GM18517 (cell line): ENCODE results near the gene KRT72.

Experiments
- ATAC-seq: cut with Tn5 transposase; IDR thresholded peaks from one replicate; pipeline ENCODE4 v1.9.1; 2021; ENCODE audit warnings: mild to moderate bottlenecking, moderate library complexity; ENCODE audit not compliant: unreplicated experiment

KRT72 gene

GRCh38 chr12:52581481-52581880 lies 19.8 kb downstream of the KRT72 start:
- ATAC-seq = no peak

- no peak for ATAC-seq
Observed at GRCh38 chr12:52581066-52581465, 20.2 kb downstream of the KRT72 start.

GRCh38 chr12:52580496-52580895 lies 20.8 kb downstream of the KRT72 start:
- ATAC-seq = no peak

DNA sequence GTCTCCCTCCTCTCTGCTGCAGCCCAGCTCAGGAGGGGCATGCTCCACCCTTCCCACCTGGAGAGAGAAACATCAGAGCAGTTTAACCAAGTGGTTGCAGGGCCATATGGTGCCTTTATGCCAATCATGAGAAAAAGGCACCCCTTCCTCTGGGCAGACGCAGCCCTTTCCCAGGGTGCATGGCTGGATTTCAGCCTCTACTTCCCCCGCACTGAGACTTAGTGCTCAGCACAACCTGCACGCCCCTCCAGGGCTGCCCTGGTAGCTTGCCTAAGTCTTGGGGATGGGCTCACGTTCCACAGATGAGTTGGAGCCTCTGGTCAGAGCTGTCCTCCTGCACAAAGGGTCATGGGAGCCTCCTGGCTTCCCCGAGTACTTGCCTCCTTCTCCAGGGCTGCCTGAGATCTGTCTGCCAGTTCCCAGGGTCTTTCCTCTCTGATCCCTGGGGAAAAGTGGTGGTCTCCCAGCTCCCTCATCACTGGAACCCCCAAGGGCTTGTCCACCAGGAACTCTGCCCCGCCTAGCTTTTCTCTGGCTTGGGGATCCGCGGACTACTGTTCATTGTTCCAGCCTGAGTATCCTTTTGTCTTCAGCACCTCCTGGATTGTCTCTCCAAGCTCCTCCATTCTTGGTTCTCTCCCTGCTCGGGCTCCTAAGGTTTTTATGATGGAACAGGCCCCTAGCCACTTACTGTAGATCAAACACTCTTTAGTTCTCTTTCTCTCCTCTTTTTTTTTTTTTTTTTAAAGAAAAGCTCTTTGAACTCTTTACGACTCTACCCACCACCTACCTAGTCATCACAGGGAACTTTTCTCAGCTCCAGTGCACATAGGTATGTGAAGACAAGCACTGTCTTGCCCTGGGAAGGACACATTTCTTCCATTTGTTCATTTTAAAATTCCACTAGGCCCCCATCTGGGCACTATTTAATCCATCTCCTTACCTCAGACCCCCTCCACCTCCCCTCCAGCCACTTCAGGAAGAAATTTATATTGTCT lies 21.5 kb downstream of the KRT72 start:
- ATAC-seq = no peak

- no peak for ATAC-seq
Observed at GRCh38 chr12:52578469-52578868, 22.8 kb downstream of the KRT72 start.

- no peak for ATAC-seq
Observed at GRCh38 chr12:52577316-52577715, 23.9 kb downstream of the KRT72 start.

- no peak for ATAC-seq
Observed at GRCh38 chr12:52575948-52576347, 25.3 kb downstream of the KRT72 start.

DNA sequence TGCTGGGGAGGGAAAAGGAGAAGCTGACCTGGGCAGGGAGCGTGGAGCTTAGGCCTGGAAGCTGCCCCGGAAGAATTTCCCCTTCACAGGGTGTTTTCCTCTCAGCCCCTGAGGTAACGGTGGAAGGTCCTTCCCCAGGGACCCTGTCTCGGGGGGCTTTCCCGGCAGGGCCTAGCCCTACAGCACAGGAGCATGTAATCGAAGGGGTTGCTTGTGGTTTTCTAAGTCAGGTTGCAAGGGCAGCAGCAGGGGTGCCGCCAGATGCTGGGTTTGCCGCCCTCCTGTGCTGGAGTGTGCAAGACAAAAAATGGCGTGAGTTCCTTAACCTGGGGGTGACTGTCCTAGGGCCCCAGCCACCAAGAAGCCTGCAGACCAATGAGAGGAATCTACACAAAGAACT lies 26.0 kb downstream of the KRT72 start:
- no peak for ATAC-seq

GRCh38 chr12:52573743-52574142 lies 27.5 kb downstream of the KRT72 start, which contains the start of gene KRT74:
Gene KRT74, minus strand, starts transcription at chr12:52573843. Its CDS starts 66 bp downstream, at chr12:52573777.
- no peak for ATAC-seq

DNA sequence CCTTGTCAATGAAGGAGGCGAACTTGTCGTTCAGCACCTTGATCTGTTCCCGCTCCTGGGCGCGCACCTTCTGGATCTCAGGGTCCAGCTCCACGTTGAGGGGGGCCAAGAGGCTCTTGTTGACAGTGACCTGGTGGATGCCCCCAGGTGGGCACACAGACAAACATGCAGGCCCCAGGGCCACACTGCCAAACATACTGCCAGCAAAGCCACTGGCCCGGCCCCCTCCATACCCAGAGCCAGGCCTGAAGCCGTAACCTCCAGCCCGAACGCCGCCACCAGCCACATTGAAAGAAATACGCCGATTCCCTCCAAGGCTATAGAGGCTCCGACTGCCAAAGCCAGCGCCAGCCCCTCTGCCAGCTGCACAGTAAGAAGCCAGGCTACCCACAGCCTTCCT lies 28.0 kb downstream of the KRT72 start:
- ATAC-seq = no peak

DNA sequence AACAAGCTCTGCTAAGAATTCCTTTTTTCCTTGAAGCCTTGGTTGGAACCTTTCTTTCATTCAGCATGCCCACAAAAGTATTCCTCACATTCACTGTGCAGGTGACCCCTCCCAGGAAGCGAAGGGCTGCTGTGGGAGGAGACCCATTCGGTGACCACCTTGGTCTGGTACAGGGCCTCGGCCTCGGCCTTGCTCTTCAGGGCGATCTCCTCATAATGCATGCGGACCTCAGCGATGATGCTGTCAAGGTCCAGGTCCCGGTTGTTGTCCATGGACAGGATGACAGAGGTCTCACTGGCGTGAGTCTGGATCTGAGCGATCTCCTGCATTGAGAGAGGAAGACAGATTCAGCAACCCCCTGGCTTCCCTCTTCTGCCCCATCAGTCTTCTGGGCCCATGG lies 30.8 kb downstream of the KRT72 start:
- no peak for ATAC-seq

DNA sequence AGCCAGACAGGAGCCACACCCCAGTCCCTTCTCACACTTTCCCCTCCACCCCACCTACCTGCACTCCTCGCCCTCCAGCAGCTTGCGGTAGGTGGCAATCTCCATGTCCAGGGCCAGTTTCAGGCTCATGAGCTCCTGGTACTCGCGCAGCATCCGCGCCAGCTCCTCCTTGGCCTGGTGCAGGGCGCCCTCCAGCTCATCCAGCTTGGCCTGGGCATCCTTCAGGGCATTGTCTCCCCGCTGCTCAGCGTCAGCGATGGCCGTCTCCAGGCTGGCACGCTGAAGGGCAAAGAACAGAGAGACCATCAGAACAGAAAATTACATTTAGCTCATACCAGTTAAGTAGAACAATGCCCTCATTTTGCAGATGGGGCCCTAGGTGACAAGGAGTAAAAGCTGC lies 33.2 kb downstream of the KRT72 start:
- ATAC-seq = no peak

GRCh38 chr12:52566847-52567291 lies 34.4 kb downstream of the KRT72 start:
- ATAC-seq = no peak

DNA sequence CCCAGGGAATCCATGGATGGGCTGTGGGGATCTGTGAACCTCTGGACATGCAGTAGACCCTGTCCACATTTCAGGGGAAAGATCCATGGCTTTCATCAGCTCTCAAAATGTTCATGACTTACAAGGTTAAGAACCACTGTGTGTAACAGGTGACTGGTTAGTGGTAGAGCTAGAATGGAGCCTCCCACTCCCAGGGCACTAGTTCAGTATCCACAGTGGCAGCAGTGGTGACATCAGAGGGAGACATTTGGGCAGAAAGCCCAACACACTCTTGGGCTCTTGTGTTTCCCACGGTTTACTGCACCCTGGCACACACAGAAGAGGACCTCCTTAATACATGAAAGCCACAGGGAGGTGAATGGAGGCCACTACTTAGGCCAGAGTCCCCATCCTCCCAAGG lies 36.7 kb downstream of the KRT72 start:
- no peak for ATAC-seq

- ATAC-seq = no peak
Observed at GRCh38 chr12:52561880-52562449, 39.3 kb downstream of the KRT72 start.

GRCh38 chr12:52559979-52560378 lies 41.3 kb downstream of the KRT72 start:
- ATAC-seq = no peak

GRCh38 chr12:52558781-52559445 lies 42.4 kb downstream of the KRT72 start:
- ATAC-seq = no peak

GRCh38 chr12:52557476-52557875 lies 43.8 kb downstream of the KRT72 start:
- no peak for ATAC-seq

DNA sequence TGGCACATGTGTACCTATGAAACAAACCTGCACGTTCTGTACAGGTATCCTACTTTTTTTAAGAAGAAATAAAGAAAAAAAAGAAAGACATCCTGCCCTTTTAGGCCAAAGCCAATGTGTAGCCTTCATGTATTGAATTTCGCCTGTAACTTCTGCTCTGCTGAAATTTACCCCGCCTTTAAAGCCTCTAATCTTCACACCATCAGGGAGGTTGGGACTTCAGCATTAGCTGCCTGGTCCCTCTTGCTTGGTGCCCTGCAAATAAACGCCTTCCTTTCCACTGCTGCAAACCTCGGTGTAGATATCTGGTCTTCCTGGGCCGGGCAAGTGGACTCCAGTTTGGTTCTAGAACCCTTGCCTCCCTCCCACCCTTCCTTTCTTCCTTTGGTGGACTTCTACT lies 45.7 kb downstream of the KRT72 start:
- ATAC-seq = no peak

- ATAC-seq = no peak
Observed at GRCh38 chr12:52552681-52553195, 48.5 kb downstream of the KRT72 start, which contains the start of gene KRT71. Gene KRT71, minus strand, starts transcription at chr12:52553145. Its CDS starts 68 bp downstream, at chr12:52553077.

- ATAC-seq = no peak
Observed at GRCh38 chr12:52552055-52552454, 49.2 kb downstream of the KRT72 start.
